Measurements from ENCODE around the gene GPS2.

GPS2 gene, protein sequence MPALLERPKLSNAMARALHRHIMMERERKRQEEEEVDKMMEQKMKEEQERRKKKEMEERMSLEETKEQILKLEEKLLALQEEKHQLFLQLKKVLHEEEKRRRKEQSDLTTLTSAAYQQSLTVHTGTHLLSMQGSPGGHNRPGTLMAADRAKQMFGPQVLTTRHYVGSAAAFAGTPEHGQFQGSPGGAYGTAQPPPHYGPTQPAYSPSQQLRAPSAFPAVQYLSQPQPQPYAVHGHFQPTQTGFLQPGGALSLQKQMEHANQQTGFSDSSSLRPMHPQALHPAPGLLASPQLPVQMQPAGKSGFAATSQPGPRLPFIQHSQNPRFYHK

GRCh38 chr17:7314719-7315569 is at the start of gene GPS2:
GPS2 (minus strand) TSS chr17:7315360; CDS start chr17:7315052, 308 bp downstream.
- peak within 1 kb of the TSS; percentile 74 for H3K4me3 ChIP-seq (ENCODE audit: control insufficient read depth, low read depth, low read length)
- DNase-seq (ENCODE audit: low read depth): no peak

GRCh38 chr17:7363311-7363710 is 48.2 kb upstream of the GPS2 start:
- TF ChIP-seq, protein P1, sequence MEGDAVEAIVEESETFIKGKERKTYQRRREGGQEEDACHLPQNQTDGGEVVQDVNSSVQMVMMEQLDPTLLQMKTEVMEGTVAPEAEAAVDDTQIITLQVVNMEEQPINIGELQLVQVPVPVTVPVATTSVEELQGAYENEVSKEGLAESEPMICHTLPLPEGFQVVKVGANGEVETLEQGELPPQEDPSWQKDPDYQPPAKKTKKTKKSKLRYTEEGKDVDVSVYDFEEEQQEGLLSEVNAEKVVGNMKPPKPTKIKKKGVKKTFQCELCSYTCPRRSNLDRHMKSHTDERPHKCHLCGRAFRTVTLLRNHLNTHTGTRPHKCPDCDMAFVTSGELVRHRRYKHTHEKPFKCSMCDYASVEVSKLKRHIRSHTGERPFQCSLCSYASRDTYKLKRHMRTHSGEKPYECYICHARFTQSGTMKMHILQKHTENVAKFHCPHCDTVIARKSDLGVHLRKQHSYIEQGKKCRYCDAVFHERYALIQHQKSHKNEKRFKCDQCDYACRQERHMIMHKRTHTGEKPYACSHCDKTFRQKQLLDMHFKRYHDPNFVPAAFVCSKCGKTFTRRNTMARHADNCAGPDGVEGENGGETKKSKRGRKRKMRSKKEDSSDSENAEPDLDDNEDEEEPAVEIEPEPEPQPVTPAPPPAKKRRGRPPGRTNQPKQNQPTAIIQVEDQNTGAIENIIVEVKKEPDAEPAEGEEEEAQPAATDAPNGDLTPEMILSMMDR (IDR thresholded peaks at IDR 0.05; ENCODE audit: control insufficient read depth, insufficient read depth, low read depth, low read length, missing control alignments): no peak
- H3K4me3 ChIP-seq (ENCODE audit: control insufficient read depth, low read depth, low read length): no peak overlapping the region
- no peak for DNase-seq (ENCODE audit: low read depth)

More at GRCh38 chr17:7314719-7315569, at the start of gene GPS2:
- TF ChIP-seq, protein P1 (IDR thresholded peaks at IDR 0.05; ENCODE audit: control insufficient read depth, insufficient read depth, low read depth, low read length, missing control alignments): no peak

- H3K4me3 ChIP-seq (ENCODE audit: control insufficient read depth, low read depth, low read length): no peak overlapping the region
- no peak for DNase-seq (ENCODE audit: low read depth)
- TF ChIP-seq, protein P1 (IDR thresholded peaks at IDR 0.05; ENCODE audit: control insufficient read depth, insufficient read depth, low read depth, low read length, missing control alignments): no peak
Measured at GRCh38 chr17:7361906-7362305, 46.7 kb upstream of the GPS2 start.

- DNase-seq (ENCODE audit: low read depth): no peak
- no peak overlapping the region for H3K4me3 ChIP-seq (ENCODE audit: control insufficient read depth, low read depth, low read length)
- TF ChIP-seq, protein P1 (IDR thresholded peaks at IDR 0.05; ENCODE audit: control insufficient read depth, insufficient read depth, low read depth, low read length, missing control alignments): no peak
Measured at GRCh38 chr17:7357381-7357780, 42.2 kb upstream of the GPS2 start.

DNA sequence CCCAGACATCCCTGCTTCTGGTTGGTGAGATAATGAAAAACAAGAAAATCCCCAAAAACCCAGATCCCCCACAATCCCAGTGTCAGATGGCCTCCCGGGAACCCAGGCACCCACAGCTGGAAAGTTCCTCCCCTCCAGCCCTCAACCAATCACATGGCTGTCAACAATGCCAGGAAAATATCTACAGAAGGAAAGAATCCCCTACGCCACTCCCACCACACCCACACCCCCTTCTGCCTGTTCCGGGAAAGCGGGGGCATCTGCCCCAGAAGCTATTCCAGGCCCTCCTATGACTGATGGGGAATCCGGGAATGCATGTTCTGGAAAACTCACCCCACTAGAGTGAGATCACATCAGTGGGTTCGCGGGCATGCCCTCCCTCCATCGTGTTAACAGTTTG is 41.6 kb upstream of the GPS2 start:
- H3K4me3 ChIP-seq (ENCODE audit: control insufficient read depth, low read depth, low read length): no peak overlapping the region
- TF ChIP-seq, protein P1 (IDR thresholded peaks at IDR 0.05; ENCODE audit: control insufficient read depth, insufficient read depth, low read depth, low read length, missing control alignments): no peak
- DNase-seq (ENCODE audit: low read depth): no peak

- H3K4me3 ChIP-seq (ENCODE audit: control insufficient read depth, low read depth, low read length): no peak overlapping the region
- TF ChIP-seq, protein P1 (IDR thresholded peaks at IDR 0.05; ENCODE audit: control insufficient read depth, insufficient read depth, low read depth, low read length, missing control alignments): peak; percentile 89
- no peak for DNase-seq (ENCODE audit: low read depth)
Measured at GRCh38 chr17:7356072-7356549, 41.0 kb upstream of the GPS2 start.
